DMS53 treated with DMSO at 0.1 percent for 48 hours (cell line): Measurements from ENCODE around the gene MRPL19.

Experiments
- DNase-seq: peaks from one replicate; lab custom pipeline; 2025; ENCODE audit not compliant: unreplicated experiment; lab: John Stamatoyannopoulos, UW

MRPL19 gene

GRCh38 chr2:75614162-75614651 lies 32.4 kb upstream of the MRPL19 start:
- no peak for DNase-seq

GRCh38 chr2:75616406-75616805 lies 30.2 kb upstream of the MRPL19 start:
- no peak for DNase-seq

GRCh38 chr2:75616933-75617332 lies 29.6 kb upstream of the MRPL19 start:
- no peak for DNase-seq

DNA sequence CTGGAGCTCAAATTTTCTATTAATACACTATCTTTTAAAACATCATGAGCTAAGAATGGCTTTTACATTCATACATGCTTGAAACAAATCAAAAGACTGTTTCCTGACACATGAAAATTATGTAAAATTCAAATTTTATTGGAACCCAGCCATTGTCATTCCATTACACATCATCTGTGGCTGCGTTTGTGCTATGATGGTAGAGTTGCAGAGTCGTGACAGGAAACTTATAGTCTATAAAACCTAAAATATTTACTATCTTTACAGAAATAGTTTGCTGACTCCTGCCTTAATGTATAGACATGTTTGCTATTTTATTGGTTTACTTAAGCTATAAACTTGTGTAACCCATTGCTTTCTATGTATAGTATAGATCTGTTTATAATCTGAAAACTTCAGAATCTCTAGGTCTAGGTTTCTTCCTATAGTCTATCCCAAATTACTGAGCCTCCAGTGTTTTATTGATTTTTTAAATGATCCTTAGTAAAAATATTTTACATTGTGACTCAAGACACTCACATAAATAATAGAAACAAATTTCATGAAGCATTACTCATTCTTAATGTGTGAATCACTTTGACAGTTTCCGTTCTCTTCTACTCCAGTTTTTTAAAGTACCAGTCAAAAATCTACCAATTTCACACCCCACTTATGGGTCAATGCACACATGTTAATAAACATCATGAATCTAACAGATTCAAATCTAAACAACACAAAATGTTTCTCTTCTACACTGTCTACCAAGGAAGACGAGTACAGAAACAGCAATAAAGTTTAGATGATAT lies 26.4 kb upstream of the MRPL19 start:
- DNase-seq, result no peak

DNA sequence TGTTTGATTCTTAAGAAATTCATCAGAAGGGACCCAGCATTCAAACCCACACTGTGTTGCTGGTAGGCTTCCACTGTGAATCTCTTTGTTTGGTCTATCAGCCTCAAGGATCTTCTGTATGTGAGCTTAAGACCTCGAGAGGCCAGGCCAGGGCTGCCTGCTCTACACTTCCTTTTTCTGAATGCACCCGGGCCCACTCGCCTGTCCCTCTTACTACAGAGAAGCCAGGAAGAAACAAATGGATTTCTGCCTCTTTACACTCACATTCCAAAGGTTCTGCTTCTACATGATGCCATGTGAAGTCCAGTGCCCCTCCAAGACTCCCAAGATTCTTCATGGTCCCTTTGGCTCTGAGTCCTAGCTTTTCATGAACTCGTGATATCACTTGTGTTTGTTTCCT lies 25.4 kb upstream of the MRPL19 start:
- DNase-seq, result no peak

DNA sequence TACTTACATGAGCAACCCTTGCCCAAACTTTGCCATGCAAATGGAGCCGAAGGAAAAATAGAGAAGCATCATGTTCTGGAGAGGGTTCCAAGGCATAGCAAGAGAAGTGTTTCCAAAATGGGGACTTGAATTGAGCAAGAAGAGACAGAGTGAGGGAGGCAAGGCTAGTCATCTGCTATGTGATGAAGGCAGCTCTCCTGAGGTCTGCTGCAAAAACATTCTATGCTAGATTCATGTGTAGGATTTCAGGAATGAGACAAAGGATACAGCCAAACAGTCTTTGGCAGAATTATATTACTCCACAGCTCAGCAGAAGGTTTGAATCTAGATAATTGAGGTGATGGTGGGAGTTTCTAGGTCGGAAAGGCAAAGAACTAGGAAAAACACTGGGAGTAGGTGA lies 24.1 kb upstream of the MRPL19 start:
- no peak for DNase-seq

DNA sequence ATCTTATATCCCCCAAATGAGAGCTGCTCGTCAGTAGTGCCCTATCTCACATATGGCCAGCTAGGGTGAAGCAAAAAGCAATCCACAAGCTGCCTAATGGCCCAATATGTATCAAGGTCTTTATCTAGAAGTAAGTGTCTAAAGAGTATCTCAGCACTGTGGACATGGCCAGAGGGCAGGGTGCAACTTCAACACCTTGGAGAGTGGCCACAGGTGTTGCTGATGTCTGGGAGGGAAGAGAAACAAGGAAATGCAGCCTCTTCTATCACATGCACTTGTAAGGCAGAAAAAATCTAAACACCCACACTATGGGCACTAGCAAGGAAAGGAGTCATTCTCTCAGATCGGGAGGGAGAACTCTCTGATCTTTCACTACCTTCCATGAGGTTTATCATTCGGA lies 23.7 kb upstream of the MRPL19 start:
- no peak for DNase-seq

- peak; percentile 78 for DNase-seq
Observed at GRCh38 chr2:75627902-75628504, 18.6 kb upstream of the MRPL19 start.

DNA sequence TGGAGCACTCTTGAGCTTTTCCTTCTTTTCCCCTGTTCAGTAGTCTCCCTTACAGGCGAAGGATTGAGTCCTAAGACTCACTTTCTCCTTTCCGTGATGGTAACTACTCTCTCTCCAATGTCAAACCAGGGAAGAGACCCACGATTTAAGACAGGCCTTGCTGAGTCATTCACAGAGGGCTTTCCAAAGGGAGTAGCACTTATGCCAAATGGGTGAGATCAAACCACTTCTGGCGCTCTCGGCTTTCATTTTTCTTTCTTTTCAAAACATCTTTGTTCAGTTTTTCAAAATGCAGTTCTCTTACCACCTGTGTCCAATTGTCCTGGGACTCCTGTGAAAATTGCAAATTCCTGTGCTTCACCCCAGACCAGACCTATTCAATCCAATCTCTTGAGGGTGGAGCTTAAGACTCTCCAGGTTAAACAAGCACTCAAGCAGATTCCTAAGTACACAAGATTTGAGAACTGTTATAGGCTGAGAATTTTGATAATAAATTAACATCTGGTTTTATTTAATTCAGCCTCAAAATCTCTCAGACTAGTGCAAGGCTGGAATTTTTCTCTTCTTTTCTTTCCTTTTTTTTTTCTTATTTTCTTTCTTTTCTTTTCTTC lies 14.4 kb upstream of the MRPL19 start:
- DNase-seq, result no peak

DNA sequence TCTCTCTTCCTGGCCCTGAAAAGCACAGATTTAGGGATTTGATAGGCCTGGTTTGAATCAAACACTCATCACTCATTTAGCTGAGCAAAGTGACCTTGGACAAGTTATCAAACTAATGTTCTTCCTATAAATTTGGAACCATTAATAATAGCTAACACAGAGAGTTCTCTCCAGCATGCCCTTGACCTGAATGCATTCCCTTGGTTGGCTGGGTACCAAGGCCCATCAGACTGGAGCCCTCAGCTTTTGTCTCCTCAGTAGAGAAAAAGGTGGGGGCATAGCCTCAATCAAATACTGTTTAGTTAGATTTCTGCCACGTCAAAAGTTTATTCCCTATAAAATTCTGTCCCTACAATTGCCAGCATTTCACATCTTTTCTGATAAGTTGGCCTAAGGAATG lies 13.8 kb upstream of the MRPL19 start:
- no peak for DNase-seq

DNA sequence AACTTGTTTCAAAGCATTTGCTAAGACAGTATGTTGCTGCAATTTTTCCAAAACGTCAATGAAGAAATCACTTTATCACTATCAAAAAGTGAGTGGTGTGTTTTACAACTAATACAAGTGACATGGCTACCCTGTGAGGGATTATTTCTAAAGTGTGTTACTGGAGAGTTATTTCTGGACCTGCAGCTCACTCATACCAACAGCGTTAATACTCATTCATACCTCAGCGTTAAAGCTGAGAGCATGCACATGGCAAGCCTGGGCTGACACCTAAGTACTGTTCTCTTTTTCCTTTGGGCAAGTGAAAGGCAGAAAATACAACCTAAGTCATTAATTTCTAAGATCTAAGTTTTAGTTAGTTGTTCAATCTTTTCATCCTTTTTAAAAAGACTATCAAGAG lies 13.0 kb upstream of the MRPL19 start:
- no peak for DNase-seq

GRCh38 chr2:75634945-75635344 lies 11.6 kb upstream of the MRPL19 start:
- DNase-seq, result no peak

- DNase-seq, result no peak
Observed at GRCh38 chr2:75637568-75637967, 9.0 kb upstream of the MRPL19 start.

DNA sequence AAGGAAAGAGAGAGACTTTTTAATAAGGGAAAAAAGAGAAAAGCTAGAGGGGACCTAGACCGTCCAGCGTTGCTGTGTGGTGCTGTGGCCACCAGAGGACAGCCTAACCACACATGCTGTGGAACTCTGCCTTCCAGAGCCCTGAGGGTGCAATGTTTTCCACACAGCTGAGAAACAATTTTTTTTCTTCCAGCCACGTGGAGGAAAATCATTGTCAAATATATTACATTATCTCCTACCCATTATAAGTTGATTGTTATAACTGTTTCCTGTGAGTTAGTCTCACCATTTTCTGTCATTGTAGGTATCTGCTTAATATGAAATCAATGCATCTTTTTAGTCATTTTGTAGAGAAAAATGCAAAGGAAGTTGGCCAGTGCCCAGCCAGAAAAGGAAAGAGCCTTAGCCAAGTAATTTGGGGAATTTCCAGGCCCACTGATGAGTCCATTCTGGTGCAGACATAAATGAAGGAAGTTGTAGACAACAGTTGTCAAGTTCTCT lies 5.9 kb upstream of the MRPL19 start:
- peak; percentile 29 for DNase-seq

DNA sequence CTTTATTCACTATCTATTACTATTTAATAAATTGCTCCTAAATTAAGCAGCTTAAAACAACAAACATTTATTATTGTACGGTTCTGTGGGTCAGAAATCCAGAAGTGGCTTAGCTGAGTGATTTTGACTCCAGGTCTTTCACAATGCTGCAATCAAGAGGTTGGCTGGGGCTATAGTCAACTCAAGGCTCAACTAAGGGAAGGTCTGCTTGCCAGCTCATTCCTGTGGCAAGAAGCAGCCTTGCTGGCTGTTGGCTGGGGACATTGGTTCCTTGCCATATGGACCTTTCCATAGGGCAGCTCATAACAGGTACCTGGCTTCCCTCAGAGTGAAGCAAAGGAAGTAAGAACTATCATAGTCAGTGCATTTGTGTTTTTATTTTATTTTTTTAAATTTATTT lies 5.0 kb upstream of the MRPL19 start:
- no peak for DNase-seq

GRCh38 chr2:75643980-75644379 lies 2.6 kb upstream of the MRPL19 start:
- DNase-seq, result no peak

DNA sequence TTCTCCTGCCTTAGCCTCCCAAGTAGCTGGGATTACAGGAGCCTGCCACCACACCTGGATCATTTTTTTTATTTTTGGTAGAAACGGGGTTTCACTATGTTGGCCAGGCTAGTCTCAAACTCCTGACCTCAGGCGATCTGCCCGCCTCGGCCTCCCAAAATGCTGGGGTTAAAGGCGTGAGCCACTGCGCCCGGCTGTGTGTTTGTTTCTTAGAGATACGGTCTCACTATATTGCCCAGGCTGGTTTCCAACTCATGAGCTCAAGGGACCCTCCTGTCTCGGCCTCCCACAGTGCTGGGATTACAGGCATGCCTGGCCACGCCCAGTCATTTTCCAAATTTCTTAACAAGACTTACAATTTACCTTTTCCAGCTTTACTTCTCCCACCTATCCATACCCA lies 940 bp upstream of the MRPL19 start:
- no peak for DNase-seq

DNA sequence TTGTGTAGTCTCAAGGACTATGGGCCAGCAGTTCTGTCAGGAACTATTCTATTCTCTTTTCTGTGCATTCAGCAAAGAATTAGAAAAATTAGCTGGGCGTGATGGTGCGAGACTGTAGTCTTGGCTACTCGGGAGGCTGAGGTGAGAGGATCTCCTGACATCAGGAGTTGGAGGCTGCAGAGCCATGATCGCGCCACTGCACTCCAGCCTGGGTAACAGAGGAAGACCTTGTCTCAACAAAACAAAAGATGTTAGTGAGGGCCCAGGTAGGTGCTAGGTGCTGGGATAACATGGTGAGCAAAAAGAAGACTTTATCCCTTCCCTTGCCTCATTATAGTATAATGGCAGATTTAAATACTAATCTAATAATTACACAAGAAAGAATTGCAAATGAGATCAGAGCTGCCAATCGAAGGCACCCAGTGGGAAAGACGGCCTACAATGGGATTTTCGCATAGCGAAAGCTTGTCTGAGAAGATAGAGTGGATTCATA lies 447 bp upstream of the MRPL19 start:
- no peak for DNase-seq

- DNase-seq, result no peak
Observed at GRCh38 chr2:75647771-75648170, 1.2 kb downstream of the MRPL19 start.

DNA sequence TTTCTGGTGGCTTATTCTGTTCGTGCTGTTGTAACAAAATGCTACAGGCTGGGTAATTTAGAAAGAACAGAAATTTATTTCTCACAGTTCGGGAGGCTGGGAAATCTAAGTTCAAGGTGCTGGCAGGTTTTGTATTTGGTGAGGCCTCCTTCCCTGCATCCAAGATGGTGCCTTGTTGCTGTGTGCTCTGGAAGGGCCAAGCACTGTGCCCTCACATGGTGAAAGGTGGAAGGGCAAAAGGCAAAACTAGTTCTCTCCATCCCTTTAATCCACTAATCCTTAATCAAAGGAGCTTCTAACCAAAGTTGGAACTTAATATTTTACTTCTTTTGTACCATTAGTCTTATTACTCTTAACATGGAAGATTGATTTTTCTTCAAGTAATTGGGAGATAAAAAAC lies 7.4 kb downstream of the MRPL19 start:
- no peak for DNase-seq

DNA sequence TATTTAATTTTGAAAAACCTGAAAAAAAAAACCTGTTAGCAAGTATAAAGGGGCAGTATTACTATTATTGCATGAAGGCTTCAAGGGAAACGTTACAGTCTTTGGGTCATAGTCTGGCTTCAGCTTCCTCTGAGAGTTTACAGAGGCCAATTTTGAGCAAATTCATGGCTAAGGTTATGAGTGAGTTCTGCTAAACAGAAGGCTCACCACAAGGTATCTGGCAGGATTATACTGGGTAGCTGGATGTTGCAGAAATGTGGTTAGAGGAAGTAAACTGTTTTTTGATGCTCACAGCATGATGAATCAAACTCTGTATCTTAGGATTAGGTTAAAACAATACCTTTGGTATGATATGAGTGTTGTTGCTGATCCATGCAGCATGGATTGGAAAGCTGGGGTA lies 9.3 kb downstream of the MRPL19 start:
- DNase-seq, result no peak

GRCh38 chr2:75656563-75656962 lies 10.0 kb downstream of the MRPL19 start:
- DNase-seq, result no peak
